HG02571 (cell line): Measurements from ENCODE around the gene LGALS1.
A peak's percentile ranks its signal among the peaks of the same experiment; 100 is the strongest.
"Not testable (repeated sequence)": the region's sequence is repeated elsewhere in the genome, so short reads cannot be mapped to it uniquely, and the experiment has no call there.

ENCODE experiments used
- ATAC-seq: cut with Tn5 transposase; IDR thresholded peaks from one replicate; pipeline ENCODE4 v1.9.1; 2021; ENCODE audit warnings: mild to moderate bottlenecking, moderate library complexity; ENCODE audit not compliant: unreplicated experiment

LGALS1 gene

GRCh38 chr22:37639070-37639760 lies 36.2 kb upstream of the LGALS1 start, which contains the start of gene SH3BP1:
TSS of gene SH3BP1 (plus strand) at chr22:37639669. CDS start at chr22:37639788, 119 bp downstream.
- ATAC-seq, result no peak

DNA sequence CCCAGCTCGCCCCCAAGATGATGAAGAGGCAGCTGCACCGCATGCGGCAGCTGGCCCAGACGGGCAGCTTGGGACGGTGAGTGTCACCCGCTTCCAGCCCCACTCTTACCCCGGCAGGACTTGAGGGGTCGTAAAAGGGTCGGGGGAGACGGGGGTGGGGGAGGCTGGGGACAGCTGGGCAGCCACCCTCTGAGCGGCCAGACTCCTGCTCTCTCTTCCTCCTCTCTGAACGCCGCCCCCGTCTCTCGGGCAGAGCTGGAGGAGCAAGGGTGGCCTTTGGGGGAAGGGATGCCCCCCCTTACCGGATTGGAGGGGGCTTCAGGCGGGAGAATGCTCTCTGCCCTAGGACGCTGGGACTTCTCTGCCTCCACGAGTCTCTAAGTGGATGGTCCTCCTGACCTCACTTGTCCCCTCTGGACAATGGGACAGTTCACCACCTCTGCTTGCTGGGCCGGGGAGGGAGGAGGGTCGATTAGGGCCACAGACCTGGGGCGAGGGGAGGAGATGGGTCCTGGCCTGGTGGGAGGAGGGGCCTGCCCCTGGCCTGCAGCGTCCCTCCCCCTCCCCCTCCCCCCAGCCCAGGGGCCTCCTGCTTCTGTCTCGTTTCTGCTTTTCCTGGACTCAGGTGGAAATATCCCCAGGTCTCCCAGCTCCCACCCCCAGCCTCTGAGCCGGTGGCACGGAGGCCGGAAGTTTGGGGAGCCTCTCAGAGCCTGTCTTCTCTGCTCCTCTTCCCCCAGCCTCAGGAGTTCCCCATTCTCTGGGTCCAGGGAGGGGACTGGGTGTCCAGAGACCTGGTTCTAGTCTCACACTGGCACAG lies 35.5 kb upstream of the LGALS1 start:
- ATAC-seq, result no peak

GRCh38 chr22:37640591-37641560 lies 34.6 kb upstream of the LGALS1 start:
- ATAC-seq, result no peak

DNA sequence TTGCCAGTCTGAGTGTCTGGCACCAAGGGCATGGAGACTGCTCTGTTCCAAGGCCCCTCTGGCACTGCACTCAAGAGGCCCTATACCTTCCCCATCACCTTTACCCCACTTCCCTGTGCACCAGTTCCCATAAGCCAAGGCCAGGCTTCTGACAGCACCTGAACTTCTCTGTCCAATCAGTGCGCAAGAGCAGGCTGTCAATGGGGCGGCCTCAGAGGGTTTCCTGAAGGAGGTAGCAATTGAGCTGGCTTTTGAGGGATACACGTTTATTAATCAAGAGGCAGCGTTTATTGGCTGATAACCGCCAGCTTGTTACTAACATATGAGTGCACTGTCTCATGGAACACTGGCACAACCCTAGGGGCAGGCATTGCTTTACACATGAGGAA lies 33.9 kb upstream of the LGALS1 start:
- ATAC-seq, result no peak

GRCh38 chr22:37643225-37643847 lies 32.1 kb upstream of the LGALS1 start:
- ATAC-seq, result no peak

DNA sequence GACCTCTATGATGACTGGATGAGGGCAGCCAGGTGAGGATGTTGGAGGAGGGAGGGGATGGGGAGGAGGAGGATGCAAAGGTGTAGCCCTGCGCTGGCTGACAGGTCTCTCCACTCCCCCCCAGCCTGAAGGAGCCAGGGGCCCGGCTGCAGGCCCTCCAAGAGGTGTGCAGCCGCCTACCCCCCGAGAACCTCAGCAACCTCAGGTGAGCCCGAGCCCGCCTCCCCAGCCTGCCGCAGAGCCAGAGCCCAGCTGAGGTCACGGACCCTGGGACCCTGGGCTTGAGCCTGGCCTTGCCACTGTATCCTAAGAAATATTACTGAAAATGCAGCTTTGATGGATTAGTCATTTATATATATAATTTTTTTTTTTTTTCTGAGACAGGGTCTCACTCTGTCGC lies 28.1 kb upstream of the LGALS1 start:
- ATAC-seq, result no peak

DNA sequence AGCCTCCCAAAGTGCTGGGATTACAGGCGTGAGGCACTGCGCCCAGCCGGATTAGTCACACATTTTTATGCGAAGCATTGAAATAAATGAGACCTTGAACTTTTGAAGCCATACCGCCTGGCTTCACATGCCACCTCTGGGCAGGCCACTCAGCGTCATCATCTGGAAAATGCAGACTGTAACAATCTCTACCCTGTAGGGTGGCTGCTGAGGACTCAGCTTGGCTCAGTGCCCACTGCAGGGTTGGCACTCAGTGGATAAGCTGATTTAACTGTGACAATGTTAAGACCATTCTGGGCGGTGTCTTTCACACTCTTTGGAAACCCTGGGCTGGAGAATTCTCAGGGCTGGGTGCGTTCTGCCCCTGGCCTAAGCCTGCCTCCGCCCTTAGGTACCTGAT lies 27.5 kb upstream of the LGALS1 start:
- no peak for ATAC-seq

DNA sequence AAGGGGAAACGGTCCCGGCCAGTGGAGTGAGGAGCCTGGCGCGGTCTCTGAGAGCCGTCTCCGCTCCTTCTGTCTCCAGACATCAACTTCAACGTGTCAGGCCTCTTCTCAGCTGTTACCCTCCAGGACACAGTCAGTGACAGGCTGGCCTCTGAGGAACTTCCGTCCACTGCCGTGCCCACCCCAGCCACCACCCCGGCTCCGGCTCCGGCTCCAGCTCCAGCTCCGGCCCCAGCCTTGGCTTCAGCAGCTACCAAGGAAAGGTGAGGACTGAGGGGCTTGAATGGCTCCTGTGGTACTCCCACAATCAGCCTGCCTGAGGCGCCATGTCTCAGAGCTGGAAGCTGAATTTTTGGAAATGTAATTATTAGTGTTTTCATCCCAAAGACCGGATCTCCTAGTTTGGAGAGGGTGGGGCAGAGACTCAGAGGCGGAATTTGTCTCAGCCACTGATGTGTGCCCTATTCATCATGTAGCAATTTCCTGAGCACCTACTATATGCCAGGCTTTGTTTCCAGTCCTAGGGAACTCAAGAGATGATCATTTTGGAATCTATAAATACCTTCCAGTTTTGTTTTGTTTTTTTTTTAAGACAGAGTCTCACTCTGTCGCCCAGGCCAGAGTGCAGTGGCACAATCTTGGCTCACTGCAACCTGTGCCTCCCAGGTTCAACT lies 24.8 kb upstream of the LGALS1 start:
- no peak for ATAC-seq

- no peak for ATAC-seq
These were observed 20.7 kb upstream of the LGALS1 start for GRCh38 chr22:37654563-37655251.

- no peak for ATAC-seq
These were observed 20.2 kb upstream of the LGALS1 start for GRCh38 chr22:37655252-37655563.

DNA sequence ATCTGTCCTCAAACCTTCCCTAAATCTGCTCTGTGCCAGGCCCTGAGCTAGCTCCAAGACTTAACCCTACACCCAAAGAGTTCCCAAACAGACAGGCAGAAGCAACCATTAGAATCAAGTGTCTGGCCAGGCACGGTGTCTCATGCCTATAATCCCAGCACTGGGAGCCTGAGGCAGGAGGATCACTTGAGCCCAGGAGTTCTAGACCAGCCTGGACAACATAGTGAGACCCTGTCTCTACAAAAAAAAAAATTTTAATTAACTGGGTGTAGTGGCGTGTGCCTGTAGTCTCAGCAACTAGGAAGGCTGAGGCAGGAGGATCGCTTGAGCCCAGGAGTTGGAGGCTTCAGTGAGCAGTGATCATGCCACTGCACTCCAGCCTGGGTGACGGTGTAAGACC lies 18.9 kb upstream of the LGALS1 start:
- ATAC-seq, result not testable (repeated sequence)

DNA sequence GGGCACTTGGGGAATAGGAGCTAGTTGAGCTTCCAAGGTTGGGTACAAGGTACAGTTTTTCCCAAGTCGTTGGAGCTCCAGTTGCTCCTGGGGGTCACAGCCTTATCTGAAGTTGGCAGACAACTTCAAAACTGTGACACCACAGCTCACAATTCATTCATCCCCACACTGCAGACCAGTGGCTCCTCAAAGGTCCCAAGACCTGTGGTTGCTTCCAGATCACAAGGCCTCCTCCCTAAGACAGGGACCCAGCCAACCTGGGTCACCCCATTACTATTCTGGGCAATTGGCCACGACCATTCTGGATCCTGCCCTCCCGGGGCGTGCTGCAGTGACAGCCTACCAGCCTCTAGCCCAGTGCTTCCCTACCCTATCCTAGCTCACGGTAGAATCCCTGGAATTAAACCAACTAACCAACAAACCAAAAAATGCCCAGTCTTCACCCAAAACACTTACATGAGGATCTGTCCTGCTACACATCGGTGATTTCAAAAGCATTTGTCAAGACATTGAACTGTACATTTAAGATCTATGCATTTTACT lies 17.8 kb upstream of the LGALS1 start:
- ATAC-seq, result no peak

- peak; percentile 84 for ATAC-seq
These were observed 17.0 kb upstream of the LGALS1 start, which contains the start of gene PDXP for GRCh38 chr22:37658133-37659065. TSS of gene PDXP (plus strand) at chr22:37658723. CDS start at chr22:37658783, 60 bp downstream.

GRCh38 chr22:37659066-37659896 lies 16.2 kb upstream of the LGALS1 start:
- peak; percentile 8 for ATAC-seq

GRCh38 chr22:37659897-37660708 lies 15.3 kb upstream of the LGALS1 start:
- no peak for ATAC-seq

DNA sequence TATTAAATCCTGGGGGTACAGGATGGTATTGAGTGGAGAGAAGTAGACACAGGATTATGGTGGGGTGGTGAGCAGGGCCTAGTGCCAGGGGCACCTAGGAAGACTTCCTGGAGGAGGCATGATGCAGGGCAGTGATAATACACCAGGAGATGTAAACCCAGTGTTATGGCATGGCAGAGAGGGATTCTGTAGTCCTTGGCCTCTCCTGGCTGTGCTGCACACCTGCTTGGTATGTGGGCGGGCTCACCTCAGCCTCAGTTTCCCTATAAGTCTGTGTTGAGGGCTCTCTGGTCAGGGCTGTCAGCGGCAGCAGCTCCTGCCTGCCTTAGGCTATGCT lies 14.8 kb upstream of the LGALS1 start:
- no peak for ATAC-seq
